Hepatocyte (in vitro differentiated cells): ENCODE data around the gene HCRTR2. TPM values are rescaled to one million over a fixed set of nuclear protein-coding genes. Genes with fewer than 3 reads are reported as not detected.
A peak's percentile ranks its signal among the peaks of the same experiment; 100 is the strongest.

Source experiments
- DNase-seq: peaks from one replicate; pipeline ENCODE4 v3.0.0-alpha.2; 2016; ENCODE audit warnings: low spot score
- H2AFZ ChIP-seq: fragments of 200-600 bp; sonication (generic); 2 replicates; pipeline ENCODE4 v1.6.0; 2016; ENCODE audit warnings: antibody characterized with exemption, mild to moderate bottlenecking
- H3K27ac ChIP-seq: fragments of 200-600 bp; sonication (generic); 2 replicates; pipeline ENCODE4 v1.5.1; 2016; ENCODE audit warnings: mild to moderate bottlenecking
- H3K27me3 ChIP-seq: fragments of 200-600 bp; sonication (generic); 2 replicates; pipeline ENCODE4 v1.6.1; 2016
- H3K36me3 ChIP-seq: fragments of 200-600 bp; sonication (generic); replicated peaks from 2 replicates; pipeline ENCODE4 v1.5.1; 2016; ENCODE audit warnings: low read depth; ENCODE audit not compliant: insufficient read depth
- H3K4me1 ChIP-seq: fragments of 200-600 bp; sonication (generic); 2 replicates; pipeline ENCODE4 v1.5.1; 2016; ENCODE audit warnings: mild to moderate bottlenecking, moderate library complexity; ENCODE audit not compliant: insufficient read depth
- H3K4me2 ChIP-seq: fragments of 200-600 bp; sonication (generic); 2 replicates; pipeline ENCODE4 v1.6.0; 2016
- H3K4me3 ChIP-seq: fragments of 200-600 bp; sonication (generic); 2 replicates; pipeline ENCODE4 v1.5.1; 2016; ENCODE audit warnings: mild to moderate bottlenecking
- H3K79me2 ChIP-seq: fragments of 200-600 bp; sonication (generic); 2 replicates; pipeline ENCODE4 v1.6.0; 2017; ENCODE audit warnings: mild to moderate bottlenecking
- H3K9me2 ChIP-seq: fragments of 200-600 bp; sonication (generic); replicated peaks from 2 replicates; pipeline ENCODE4 v1.6.0; 2017; ENCODE audit warnings: mild to moderate bottlenecking; ENCODE audit not compliant: insufficient read depth
- H3K9me3 ChIP-seq: fragments of 200-600 bp; sonication (generic); 2 replicates; pipeline ENCODE4 v1.5.1; 2016; ENCODE audit warnings: low read depth, mild to moderate bottlenecking
- H4K20me1 ChIP-seq: fragments of 200-600 bp; sonication (generic); 2 replicates; pipeline ENCODE4 v1.6.0; 2016; ENCODE audit warnings: mild to moderate bottlenecking; ENCODE audit not compliant: insufficient read depth, poor library complexity, severe bottlenecking
- EZH2 ChIP-seq: fragments of 200-600 bp; sonication (generic); IDR thresholded peaks from 2 replicates; pipeline ENCODE4 v1.6.1; 2016; ENCODE audit warnings: antibody characterized with exemption, mild to moderate bottlenecking, borderline replicate concordance
- EZH2phosphoT487 ChIP-seq: fragments of 200-600 bp; sonication (generic); IDR thresholded peaks from one replicate; pipeline ENCODE4 v1.6.1; 2018; ENCODE audit warnings: antibody characterized with exemption, mild to moderate bottlenecking, low read depth, moderate library complexity; ENCODE audit not compliant: unreplicated experiment, severe bottlenecking
- WGBS: methylation state at CpG from one replicate; pipeline ENCODE4 v1.1.6; 2016; ENCODE audit warnings: low lambda C conversion rate; ENCODE audit errors: missing lambda C conversion rate; 5-methylcytosine and 5-hydroxymethylcytosine counted together
- polyA plus RNA-seq: library from polyadenylated mRNA; unstranded; fragments of >200 nt; fragmentation: Nextera tagmentation; extraction: Ambion mirVana; gene quantifications from 2 replicates; pipeline ENCODE4 v1.2.1, GENCODE V29; 2016
- total RNA-seq: library from RNA; depleted of rRNA; stranded (reverse); fragments of >200 nt; gene quantifications from 2 replicates; pipeline ENCODE4 v1.2.3, GENCODE V29; 2014
- TF ChIP-seq, protein P1 (sequence below): fragments of 200-600 bp; sonication (generic); IDR thresholded peaks from 2 replicates; pipeline ENCODE4 v1.5.1; 2016; ENCODE audit warnings: antibody characterized with exemption, mild to moderate bottlenecking; ENCODE audit not compliant: poor library complexity

The HCRTR2 gene
- total RNA-seq (0.16 and 0.17 TPM in 2 replicates), polyA plus RNA-seq (0.18 and 0.35 TPM in 2 replicates)

DNA sequence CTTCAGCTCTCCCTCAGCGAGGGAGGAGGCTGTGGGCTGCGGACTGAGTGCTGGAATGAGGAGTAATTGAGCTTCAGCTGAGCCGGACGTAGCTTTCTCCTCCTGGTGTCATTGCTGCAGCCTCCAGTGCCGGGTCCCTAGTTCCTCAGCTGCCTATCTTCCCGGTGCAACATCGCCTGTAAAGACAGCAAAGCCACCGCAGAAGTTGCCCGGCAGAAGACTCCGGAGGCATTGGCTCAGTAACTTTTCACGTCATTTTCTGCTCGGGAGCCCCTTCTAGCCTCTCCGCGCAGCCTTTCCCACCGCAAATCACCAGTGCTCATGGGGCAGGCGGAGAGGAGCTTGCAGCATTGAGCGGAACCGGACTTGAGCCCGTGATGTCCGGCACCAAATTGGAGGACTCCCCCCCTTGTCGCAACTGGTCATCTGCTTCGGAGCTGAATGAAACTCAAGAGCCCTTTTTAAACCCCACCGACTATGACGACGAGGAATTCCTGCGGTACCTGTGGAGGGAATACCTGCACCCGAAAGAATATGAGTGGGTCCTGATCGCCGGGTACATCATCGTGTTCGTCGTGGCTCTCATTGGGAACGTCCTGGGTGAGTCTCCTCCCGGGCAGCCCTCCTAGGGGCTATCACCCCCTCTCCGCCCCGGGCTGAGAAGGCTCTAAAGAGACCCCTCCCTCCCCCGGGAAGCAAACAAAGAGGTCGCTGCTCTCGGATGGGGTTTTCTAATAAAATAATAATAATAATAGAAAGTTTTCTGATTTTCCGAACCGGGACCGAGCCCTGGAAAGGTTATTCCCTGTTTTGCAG is at the start of gene HCRTR2:
Gene HCRTR2 (plus strand): TSS at position 305 of the 816 bp plus-strand sequence. CDS start 73 bp downstream, at position 378.
- peak within 1 kb of the TSS; percentile 39 for H3K4me3 ChIP-seq
- no peaks in the 10 kb centered on the region for H3K36me3 ChIP-seq
- no peak within 1 kb of the TSS for H3K27ac ChIP-seq
- peaks cover 8% of the 10 kb centered on the region for H3K4me1 ChIP-seq
- peak within 1 kb of the TSS; percentile 66 for H2AFZ ChIP-seq
- peaks cover 63% of the 10 kb centered on the region for H3K27me3 ChIP-seq
- no peaks in the 10 kb centered on the region for H3K79me2 ChIP-seq
- TF ChIP-seq EZH2 (peak; percentile 66), EZH2phosphoT487 (no peak)
- WGBS = 3% methylated on average over 41 of the region's 42 CpGs
- peak within 1 kb of the TSS; percentile 92 for H3K4me2 ChIP-seq
- no peaks in the 10 kb centered on the region for H3K9me2 ChIP-seq
- no peaks in the 10 kb centered on the region for H4K20me1 ChIP-seq
- H3K9me3 ChIP-seq = no peaks in the 10 kb centered on the region
- peak; percentile 28 for DNase-seq

DNA sequence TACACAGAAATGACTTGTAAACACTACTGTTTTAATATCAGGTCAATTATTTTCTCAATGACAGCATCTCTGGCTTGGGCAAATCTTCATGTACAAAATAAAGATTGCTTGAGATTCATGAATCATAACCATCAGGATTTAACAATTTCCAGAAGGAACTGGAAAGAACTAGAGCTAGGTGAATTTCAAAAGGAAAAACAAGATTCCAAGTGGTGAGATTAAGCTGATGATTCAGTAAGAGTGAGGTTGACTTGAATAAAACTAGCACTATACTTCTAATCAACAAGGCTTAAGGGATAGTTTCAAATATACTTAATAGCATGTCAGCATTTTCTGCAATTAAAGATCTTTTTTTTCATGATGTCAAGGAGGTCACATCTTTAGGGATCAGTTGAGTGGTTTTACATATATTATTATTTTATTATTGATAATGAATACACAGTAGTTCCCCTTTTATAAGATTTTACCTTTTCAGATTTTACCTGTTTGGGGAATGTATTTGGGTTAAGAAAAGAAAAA is 43.5 kb upstream of the HCRTR2 start:
- H3K36me3 ChIP-seq = no peaks in the 10 kb centered on the region
- H2AFZ ChIP-seq = no peak overlapping the region
- H3K9me2 ChIP-seq = no peaks in the 10 kb centered on the region
- no peaks in the 10 kb centered on the region for H3K27me3 ChIP-seq
- H3K4me3 ChIP-seq = no peak overlapping the region
- DNase-seq = no peak
- H3K4me1 ChIP-seq = no peaks in the 10 kb centered on the region
- no peaks in the 10 kb centered on the region for H3K79me2 ChIP-seq
- H4K20me1 ChIP-seq = no peaks in the 10 kb centered on the region
- TF ChIP-seq EZH2 (no peak), EZH2phosphoT487 (no peak)
- TF ChIP-seq, protein P1, sequence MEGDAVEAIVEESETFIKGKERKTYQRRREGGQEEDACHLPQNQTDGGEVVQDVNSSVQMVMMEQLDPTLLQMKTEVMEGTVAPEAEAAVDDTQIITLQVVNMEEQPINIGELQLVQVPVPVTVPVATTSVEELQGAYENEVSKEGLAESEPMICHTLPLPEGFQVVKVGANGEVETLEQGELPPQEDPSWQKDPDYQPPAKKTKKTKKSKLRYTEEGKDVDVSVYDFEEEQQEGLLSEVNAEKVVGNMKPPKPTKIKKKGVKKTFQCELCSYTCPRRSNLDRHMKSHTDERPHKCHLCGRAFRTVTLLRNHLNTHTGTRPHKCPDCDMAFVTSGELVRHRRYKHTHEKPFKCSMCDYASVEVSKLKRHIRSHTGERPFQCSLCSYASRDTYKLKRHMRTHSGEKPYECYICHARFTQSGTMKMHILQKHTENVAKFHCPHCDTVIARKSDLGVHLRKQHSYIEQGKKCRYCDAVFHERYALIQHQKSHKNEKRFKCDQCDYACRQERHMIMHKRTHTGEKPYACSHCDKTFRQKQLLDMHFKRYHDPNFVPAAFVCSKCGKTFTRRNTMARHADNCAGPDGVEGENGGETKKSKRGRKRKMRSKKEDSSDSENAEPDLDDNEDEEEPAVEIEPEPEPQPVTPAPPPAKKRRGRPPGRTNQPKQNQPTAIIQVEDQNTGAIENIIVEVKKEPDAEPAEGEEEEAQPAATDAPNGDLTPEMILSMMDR = no peak
- H3K4me2 ChIP-seq = no peak overlapping the region
- no peaks in the 10 kb centered on the region for H3K9me3 ChIP-seq
- H3K27ac ChIP-seq = no peak overlapping the region

DNA sequence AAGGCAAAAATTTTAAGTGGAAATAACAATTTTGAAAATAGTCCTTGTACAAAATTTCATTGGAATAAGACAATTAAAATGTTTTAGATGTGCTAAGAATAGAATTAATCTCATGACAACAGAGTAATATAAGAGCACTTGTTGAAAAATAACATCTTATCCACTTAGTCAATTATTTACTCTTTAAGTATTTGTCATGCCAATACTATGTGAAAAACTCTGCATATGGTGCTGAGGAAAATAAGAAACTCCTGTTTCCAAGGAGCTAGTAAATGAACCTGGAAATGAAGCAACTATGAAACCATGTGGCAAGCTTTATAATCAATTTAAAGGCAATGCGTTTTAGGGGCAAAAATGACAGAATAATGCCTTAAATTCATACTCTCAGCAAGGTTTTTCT is 42.7 kb upstream of the HCRTR2 start:
- 86% methylated on average over 1 of the region's 1 CpG for WGBS
- H3K4me3 ChIP-seq = no peak overlapping the region
- TF ChIP-seq, protein P1 = no peak
- no peak for TF ChIP-seq EZH2phosphoT487
- TF ChIP-seq EZH2 = no peak
- H3K79me2 ChIP-seq = no peaks in the 10 kb centered on the region
- no peak overlapping the region for H2AFZ ChIP-seq
- H3K4me2 ChIP-seq = no peak overlapping the region
- no peaks in the 10 kb centered on the region for H3K27me3 ChIP-seq
- H3K36me3 ChIP-seq = no peaks in the 10 kb centered on the region
- no peaks in the 10 kb centered on the region for H3K9me3 ChIP-seq
- DNase-seq = no peak
- no peaks in the 10 kb centered on the region for H4K20me1 ChIP-seq
- H3K9me2 ChIP-seq = no peaks in the 10 kb centered on the region
- no peaks in the 10 kb centered on the region for H3K4me1 ChIP-seq
- no peak overlapping the region for H3K27ac ChIP-seq

DNA sequence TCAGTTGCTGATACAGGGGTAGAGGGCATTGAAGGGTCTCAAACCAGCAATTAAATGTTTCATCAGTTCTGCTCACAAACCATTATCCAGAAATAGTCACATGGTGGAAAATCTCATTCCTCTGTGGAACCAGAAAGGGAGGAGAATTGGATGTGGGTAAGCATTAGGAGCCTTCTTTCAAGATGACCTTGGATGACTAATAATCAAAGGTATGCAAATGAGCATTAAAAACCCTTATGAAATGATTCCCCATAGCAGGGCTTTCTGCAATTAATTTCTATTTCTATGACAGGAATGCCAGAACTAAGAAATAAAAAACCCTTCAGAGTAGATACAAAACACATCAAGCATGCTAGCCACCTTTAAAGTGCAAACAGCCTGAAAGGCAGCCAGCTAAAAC is 37.4 kb upstream of the HCRTR2 start:
- Histone ChIP-seq H3K36me3 (no peaks in the 10 kb centered on the region), H3K9me3 (no peaks in the 10 kb centered on the region), H3K27ac (no peak overlapping the region), H4K20me1 (no peaks in the 10 kb centered on the region), H3K79me2 (no peaks in the 10 kb centered on the region), H3K4me1 (no peaks in the 10 kb centered on the region), H3K9me2 (no peaks in the 10 kb centered on the region), H3K4me2 (no peak overlapping the region), H2AFZ (no peak overlapping the region), H3K27me3 (no peaks in the 10 kb centered on the region), H3K4me3 (no peak overlapping the region)
- DNase-seq = no peak
- TF ChIP-seq, protein P1 = no peak
- TF ChIP-seq EZH2phosphoT487 (no peak), EZH2 (no peak)
